Measurements from ENCODE around the gene SLC6A1. TPM values are rescaled to one million over a fixed set of nuclear protein-coding genes. Genes with fewer than 3 reads are reported as not detected.

SLC6A1 gene
- total and polyA plus RNA-seq, 2 of the 13 experiments (the other 11 are each of a cell fraction or from before 2014, with no cell fraction given), result not detected

DNA sequence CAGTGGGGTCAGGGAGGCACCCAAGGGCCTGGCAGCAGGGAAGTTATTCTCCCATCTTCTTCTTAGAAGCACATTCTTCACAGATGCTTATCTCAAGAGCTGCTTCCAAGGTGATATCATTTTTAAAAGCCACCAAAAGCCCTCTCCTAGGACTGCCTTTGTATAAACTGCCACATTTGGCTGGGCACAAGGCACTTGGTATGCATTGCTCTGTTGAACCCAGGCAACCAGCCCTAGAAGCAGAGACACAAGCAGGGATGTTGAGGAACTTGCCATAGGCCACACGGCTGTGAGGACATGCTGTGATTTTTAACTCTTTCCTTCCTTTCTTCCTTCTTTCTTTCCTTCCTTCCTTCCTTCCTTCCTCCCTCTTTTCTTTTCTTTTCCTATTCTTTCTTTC lies 7.4 kb upstream of the SLC6A1 start (continued):
- TF ChIP-seq, protein P1, sequence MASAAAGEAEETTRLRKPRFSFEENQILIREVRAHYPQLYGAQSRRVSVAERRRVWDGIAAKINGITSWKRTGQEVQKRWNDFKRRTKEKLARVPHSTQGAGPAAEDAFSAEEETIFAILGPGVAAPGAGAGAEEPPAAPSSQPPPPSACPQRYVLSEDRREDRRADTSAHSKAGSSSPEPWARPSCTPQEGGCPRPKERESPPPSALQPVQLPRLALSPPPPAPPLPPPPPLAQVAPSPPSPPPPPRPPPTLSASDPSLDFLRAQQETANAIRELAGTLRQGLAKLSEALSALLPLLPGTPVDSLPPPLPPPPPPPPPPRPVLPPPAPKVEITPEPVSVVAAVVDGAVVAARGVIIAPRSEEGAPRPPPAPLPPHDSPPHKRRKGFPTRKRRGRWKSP (CRISPR knock-in tag; IDR thresholded peaks at IDR 0.05), result no peak
- no peak for TF ChIP-seq ZNF138 (CRISPR knock-in tag; IDR thresholded peaks at IDR 0.05; ENCODE audit: low read depth)

DNA sequence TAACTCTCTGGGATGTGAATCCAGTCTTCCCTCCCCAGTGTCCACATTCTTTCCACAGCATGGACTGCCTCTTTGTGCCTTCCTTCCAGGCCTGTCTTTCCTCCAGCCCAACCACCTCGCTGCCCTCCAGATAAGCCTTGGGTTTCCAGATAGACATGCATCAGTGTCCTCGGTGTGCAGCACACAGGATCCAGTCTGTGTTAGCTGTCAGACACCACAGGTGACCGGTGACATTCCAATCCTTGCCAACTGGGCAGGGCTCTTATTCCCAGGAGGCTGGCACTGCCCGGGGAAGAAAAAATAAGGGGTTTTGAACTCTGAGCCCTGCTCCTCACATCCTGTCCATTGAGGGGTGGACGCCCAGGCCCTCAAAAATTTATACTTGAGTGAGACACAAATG lies 6.0 kb upstream of the SLC6A1 start:
- ATAC-seq, result no peak

More for the DNA sequence above, 6.0 kb upstream of the SLC6A1 start:
- peaks cover 0 to 14% of the 10 kb centered on the region in 2 experiments; a peak in 2 of 5 replicates for H3K27me3 ChIP-seq (ENCODE audit: control insufficient read depth in 1 of 2, insufficient read depth in 2 of 2, low read length in 2 of 2)
- TF ChIP-seq, protein P2, sequence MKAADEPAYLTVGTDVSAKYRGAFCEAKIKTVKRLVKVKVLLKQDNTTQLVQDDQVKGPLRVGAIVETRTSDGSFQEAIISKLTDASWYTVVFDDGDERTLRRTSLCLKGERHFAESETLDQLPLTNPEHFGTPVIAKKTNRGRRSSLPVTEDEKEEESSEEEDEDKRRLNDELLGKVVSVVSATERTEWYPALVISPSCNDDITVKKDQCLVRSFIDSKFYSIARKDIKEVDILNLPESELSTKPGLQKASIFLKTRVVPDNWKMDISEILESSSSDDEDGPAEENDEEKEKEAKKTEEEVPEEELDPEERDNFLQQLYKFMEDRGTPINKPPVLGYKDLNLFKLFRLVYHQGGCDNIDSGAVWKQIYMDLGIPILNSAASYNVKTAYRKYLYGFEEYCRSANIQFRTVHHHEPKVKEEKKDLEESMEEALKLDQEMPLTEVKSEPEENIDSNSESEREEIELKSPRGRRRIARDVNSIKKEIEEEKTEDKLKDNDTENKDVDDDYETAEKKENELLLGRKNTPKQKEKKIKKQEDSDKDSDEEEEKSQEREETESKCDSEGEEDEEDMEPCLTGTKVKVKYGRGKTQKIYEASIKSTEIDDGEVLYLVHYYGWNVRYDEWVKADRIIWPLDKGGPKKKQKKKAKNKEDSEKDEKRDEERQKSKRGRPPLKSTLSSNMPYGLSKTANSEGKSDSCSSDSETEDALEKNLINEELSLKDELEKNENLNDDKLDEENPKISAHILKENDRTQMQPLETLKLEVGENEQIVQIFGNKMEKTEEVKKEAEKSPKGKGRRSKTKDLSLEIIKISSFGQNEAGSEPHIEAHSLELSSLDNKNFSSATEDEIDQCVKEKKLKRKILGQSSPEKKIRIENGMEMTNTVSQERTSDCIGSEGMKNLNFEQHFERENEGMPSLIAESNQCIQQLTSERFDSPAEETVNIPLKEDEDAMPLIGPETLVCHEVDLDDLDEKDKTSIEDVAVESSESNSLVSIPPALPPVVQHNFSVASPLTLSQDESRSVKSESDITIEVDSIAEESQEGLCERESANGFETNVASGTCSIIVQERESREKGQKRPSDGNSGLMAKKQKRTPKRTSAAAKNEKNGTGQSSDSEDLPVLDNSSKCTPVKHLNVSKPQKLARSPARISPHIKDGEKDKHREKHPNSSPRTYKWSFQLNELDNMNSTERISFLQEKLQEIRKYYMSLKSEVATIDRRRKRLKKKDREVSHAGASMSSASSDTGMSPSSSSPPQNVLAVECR (CRISPR knock-in tag; IDR thresholded peaks at IDR 0.05; ENCODE audit: borderline replicate concordance), result no peak
- TF ChIP-seq, protein P3, sequence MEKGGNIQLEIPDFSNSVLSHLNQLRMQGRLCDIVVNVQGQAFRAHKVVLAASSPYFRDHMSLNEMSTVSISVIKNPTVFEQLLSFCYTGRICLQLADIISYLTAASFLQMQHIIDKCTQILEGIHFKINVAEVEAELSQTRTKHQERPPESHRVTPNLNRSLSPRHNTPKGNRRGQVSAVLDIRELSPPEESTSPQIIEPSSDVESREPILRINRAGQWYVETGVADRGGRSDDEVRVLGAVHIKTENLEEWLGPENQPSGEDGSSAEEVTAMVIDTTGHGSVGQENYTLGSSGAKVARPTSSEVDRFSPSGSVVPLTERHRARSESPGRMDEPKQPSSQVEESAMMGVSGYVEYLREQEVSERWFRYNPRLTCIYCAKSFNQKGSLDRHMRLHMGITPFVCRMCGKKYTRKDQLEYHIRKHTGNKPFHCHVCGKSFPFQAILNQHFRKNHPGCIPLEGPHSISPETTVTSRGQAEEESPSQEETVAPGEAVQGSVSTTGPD (CRISPR knock-in tag; IDR thresholded peaks at IDR 0.05), result no peak
- TF ChIP-seq ZNF331 (CRISPR knock-in tag; IDR thresholded peaks at IDR 0.05) (no peak), ZNF205 (CRISPR knock-in tag; IDR thresholded peaks at IDR 0.05) (no peak)
- H3K79me2 ChIP-seq (ENCODE audit: insufficient read depth, low read length), result no peaks in the 10 kb centered on the region
- 13% methylated on average over 3 of the region's 5 CpGs for WGBS (ENCODE audit: low lambda C conversion rate)
- BruUV-seq (replicated peaks), result no TSS peak
- in situ Hi-C loops (cut with HindIII; ENCODE audit: extremely low pct_ligation_motif_present, low pct_unique_long_range_greater_than_20kb) (no loop called here), intact Hi-C loops (cut with micrococcal nuclease; ENCODE audit: unreplicated experiment) (no loop called here)
- ChIA-PET CTCF (ENCODE audit: low intra/inter-chr PET ratio, low total read pairs) (no interaction called here), POLR2A (no interaction called here)
- H4K20me1 ChIP-seq (ENCODE audit: insufficient read depth, low read length), result no peaks in the 10 kb centered on the region
- FAIRE-seq, result no peak
- H3K9me3 ChIP-seq (ENCODE audit: low read length), result no peaks in the 10 kb centered on the region
- no peaks in the 10 kb centered on the region for H3K36me3 ChIP-seq (replicated peaks in 1 of 2; ENCODE audit: control insufficient read depth in 1 of 2, insufficient read depth in 2 of 2, low read length in 2 of 2)
- no peak overlapping the region for H3K9ac ChIP-seq (ENCODE audit: insufficient read depth, low read depth, low read length)
- no peak overlapping the region for H2AFZ ChIP-seq (ENCODE audit: low read length)
- no peak for DNase-seq (ENCODE audit: low spot score)
- no peak overlapping the region for H3K4me3 ChIP-seq (replicated peaks in 1 of 3; ENCODE audit: insufficient read depth in 1 of 3, low read depth in 2 of 3, low read length in 3 of 3)
- no peak overlapping the region for H3K27ac ChIP-seq (ENCODE audit: extremely low read length, insufficient read depth, low read length)
- no peak overlapping the region for H3K4me2 ChIP-seq (ENCODE audit: low read depth, low read length)
- peaks cover 18% of the 10 kb centered on the region for H3K4me1 ChIP-seq (ENCODE audit: insufficient read depth, low read length)

Data from HepG2 (cell line).